HG02981 (cell line): ENCODE measurements around the gene RXFP4.
"Not testable (repeated sequence)": the region's sequence is repeated elsewhere in the genome, so short reads cannot be mapped to it uniquely, and the experiment has no call there.

Experiments
- ATAC-seq: cut with Tn5 transposase; IDR thresholded peaks from one replicate; pipeline ENCODE4 v1.9.1; 2021; ENCODE audit warnings: mild to moderate bottlenecking, moderate library complexity; ENCODE audit not compliant: unreplicated experiment

The RXFP4 gene

DNA sequence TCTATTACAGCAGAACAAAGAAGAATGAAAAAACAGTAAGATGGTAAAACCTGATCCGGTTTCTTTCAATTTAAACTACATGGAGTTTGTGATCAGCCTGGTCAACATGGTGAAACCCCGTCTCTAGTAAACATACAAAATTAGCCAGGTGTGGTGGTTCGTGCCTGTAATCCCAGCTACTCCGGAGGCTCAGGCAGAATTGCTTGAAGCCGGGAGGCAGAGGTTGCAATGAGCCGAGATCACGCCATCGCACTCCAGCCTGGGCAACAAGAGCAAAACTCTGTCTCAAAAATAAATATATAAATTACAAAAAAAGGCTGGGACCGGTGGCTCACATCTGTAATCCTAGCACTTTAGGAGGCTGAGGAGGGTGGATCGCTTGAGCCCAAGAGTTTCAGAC lies 10.7 kb upstream of the RXFP4 start:
- ATAC-seq, result not testable (repeated sequence)

DNA sequence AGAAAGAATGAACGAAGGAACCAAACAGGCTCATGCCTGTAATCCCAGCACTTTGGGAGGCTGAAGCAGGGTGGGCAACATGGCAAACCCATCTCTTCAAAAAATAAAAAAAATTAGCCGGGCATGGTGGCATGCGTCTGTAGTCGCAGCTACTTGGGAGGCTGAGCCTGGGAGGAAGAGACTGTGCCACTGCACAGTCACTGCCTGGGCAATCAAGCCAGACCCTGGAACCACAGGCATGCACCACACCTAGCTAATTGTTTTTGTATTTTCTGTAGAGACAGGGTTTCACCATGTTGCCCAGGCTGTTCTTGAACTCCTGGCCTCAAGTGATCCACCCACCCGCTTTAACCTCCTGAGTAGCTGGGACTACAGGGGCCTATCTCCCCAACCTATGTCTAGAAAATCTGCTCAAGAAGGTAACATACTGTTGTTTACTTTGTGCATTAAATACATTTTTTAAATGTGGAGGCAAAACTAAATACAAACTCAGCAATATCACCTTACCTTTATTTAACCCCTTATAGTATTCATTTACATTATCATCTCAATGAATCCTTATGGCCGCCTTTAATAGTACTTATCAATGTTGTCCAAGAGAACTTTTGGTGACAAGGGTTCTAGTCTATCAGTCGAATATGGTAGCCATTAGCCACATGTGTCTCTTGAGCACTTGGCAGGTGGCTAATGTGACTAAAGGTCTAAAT lies 10.0 kb upstream of the RXFP4 start:
- no peak for ATAC-seq

- ATAC-seq, result no peak
These were observed 9.4 kb upstream of the RXFP4 start for GRCh38 chr1:155932081-155932480.

GRCh38 chr1:155932487-155932886 lies 9.0 kb upstream of the RXFP4 start:
- ATAC-seq, result no peak

GRCh38 chr1:155933591-155934096 lies 7.8 kb upstream of the RXFP4 start:
- ATAC-seq, result no peak

- peak; percentile 91 for ATAC-seq
These were observed 7.1 kb upstream of the RXFP4 start, which contains the start of gene KHDC4 for GRCh38 chr1:155934097-155934935. Gene KHDC4, minus strand, starts transcription at chr1:155934413. Its CDS starts 40 bp downstream, at chr1:155934373.

- ATAC-seq, result no peak
These were observed 6.4 kb upstream of the RXFP4 start for GRCh38 chr1:155934936-155935590.

DNA sequence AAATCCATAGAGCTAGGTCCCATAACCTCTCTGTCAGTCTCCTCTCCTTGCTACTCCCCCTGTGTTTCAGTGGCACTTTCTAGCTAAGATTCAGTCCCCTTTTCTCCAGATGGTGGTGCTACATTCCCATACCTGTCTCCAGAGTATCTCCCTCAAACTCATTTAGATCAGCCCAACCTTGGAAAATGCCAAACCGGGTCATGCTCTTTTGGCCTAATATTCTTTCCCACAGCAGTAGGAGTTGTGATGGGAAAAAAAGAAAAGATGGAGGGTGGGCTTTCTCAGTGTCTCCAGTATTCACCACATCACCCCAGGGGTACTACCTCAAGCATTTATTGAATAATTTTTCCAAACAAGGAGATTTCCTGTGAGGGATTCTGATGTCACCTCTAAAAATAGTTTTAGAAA lies 3.2 kb upstream of the RXFP4 start:
- no peak for ATAC-seq

- ATAC-seq, result no peak
These were observed 901 bp upstream of the RXFP4 start for GRCh38 chr1:155940482-155940992.

DNA sequence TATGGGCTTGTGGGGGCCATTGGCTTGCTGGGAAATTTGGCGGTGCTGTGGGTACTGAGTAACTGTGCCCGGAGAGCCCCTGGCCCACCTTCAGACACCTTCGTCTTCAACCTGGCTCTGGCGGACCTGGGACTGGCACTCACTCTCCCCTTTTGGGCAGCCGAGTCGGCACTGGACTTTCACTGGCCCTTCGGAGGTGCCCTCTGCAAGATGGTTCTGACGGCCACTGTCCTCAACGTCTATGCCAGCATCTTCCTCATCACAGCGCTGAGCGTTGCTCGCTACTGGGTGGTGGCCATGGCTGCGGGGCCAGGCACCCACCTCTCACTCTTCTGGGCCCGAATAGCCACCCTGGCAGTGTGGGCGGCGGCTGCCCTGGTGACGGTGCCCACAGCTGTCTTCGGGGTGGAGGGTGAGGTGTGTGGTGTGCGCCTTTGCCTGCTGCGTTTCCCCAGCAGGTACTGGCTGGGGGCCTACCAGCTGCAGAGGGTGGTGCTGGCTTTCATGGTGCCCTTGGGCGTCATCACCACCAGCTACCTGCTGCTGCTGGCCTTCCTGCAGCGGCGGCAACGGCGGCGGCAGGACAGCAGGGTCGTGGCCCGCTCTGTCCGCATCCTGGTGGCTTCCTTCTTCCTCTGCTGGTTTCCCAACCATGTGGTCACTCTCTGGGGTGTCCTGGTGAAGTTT lies 550 bp downstream of the RXFP4 start:
- ATAC-seq, result no peak

GRCh38 chr1:155942578-155943141 lies 1.2 kb downstream of the RXFP4 start:
- ATAC-seq, result no peak

- ATAC-seq, result no peak
These were observed 3.0 kb downstream of the RXFP4 start for GRCh38 chr1:155944444-155944799.

DNA sequence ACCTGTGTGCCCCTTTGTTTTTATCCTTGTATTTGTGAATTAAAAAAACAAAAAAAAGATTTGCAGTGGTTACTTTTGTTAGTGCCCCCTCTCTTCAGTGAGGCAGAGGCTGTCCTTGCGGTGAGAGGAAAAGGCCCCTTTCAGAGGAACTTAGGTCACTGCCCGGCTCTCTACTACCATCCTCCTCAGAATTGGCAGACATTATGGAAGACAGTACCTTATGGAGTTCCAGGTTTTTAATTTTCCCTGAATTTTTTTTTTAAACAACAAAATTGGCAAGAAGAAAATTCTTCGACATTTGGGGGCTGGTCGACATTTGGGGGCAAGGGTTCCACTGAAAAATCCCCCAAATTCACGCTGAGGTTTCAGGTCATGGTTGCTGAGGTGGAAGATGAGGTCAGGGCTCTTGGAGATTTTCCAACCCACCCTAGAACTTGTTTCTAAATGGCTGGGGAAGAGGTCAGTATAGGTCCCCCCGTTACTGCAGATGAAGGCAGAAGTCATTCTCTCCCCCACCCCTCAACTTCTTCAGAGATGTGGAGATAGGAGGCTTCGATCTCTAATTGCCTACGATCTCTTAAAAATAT lies 5.3 kb downstream of the RXFP4 start:
- ATAC-seq, result no peak

DNA sequence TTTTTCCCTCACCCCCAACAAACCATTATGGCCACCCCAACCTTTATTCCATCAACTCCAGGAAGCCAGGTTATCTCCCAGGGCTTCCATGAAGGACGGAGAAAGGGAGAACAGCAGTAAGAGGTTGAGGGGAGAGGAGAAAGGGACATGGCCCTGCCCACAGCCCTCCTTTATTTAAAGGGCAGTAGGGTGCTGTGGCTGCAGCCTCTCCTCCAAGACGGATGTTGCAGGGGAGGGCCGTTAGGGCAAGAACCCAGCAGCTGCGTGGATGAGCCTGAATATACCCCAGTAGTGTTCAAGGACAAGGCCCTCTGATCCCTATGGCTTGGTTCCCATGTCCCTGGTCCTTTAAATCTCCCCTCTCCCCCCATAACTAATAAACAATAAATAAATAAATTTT lies 5.9 kb downstream of the RXFP4 start:
- ATAC-seq, result no peak

DNA sequence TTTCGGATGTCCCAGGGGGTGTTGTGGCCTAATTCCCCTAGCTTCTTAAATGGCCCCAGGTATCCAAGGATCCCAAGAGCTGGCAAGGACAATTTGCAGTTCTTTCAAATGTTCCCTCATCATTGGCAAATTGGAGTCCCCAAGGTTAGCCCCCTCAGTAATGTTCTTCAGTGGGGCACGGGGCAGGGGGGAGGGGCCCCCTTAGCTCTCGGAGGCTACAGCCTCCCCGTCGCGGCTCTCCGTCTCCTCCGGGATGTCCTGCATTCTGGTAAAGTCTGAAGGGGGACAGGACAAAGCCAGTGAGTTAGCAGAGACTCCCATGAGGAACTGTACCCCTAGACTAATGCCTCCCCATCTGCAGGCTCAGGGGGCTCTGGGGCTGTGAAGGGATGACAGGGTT lies 6.3 kb downstream of the RXFP4 start:
- ATAC-seq, result no peak

GRCh38 chr1:155950829-155951228 lies 9.4 kb downstream of the RXFP4 start:
- no peak for ATAC-seq

GRCh38 chr1:155951753-155952504 lies 10.5 kb downstream of the RXFP4 start:
- no peak for ATAC-seq

GRCh38 chr1:155952505-155952890 lies 11.1 kb downstream of the RXFP4 start:
- ATAC-seq, result no peak

DNA sequence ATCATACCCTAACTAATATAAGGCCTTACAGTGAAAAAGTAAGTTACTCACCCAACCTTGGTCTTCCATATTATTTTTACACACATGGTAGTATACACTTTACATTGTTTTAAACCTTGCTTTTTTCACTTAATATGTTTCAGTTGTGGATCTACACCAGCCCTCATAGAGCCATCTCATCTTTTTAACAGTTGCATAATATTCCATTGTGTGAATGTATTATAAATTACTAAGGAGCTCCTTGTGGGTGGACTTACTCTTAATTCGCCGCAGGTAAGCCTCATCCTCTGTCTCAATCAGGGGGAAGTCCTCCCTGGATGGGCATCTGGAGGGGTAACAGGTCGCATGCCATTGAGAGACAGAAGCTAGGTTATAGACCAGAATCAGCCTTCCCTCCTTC lies 13.2 kb downstream of the RXFP4 start:
- no peak for ATAC-seq
